Skeletal muscle cell (primary cell): ENCODE data around the gene KL.

ENCODE experiments used
- DNase-seq: peaks from one replicate; pipeline ENCODE4 v3.0.0-alpha.2; 2010; ENCODE audit warnings: low read depth
- H3K4me3 ChIP-seq: 2 replicates; pipeline ENCODE4 v1.5.1; 2011; ENCODE audit warnings: low read depth, mild to moderate bottlenecking, control low read depth, low read length, moderate library complexity

Gene KL

GRCh38 chr13:33105387-33106005 lies 89.3 kb downstream of the KL start:
- DNase-seq, result no peak
- H3K4me3 ChIP-seq, result no peak overlapping the region

DNA sequence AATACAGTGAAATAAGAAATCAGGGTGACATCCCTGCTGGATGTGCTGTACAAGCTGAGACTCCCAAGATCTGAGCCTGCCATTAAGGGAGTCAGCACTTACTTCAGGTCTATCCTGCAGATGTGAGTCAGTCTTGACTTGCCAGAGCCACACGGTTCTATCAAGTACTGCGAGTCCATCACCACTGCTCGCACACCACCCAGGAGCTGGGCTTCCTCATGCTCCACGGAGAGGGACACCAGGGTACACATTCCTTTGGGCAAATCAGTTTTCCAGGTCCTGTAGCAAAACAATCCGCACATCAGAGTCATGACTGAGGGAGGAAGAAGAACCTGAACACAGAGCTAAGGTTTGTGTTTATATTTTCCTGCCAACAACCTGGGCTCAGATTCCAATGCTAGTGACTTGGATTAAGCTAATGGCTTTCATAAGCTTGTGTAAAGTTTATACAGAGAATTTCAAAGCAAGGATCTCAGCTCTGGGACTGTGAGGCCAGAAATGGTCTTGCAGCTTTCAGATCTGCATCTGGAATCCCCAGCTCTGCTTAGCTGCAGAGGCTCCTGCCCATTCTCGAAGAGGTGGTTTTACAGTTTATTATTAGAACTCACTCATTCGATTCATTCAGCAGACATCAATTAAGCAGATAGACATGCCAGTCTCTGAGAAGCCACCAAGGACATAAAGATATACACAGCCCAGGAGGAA lies 90.6 kb downstream of the KL start:
- H3K4me3 ChIP-seq, result no peak overlapping the region
- DNase-seq, result no peak

DNA sequence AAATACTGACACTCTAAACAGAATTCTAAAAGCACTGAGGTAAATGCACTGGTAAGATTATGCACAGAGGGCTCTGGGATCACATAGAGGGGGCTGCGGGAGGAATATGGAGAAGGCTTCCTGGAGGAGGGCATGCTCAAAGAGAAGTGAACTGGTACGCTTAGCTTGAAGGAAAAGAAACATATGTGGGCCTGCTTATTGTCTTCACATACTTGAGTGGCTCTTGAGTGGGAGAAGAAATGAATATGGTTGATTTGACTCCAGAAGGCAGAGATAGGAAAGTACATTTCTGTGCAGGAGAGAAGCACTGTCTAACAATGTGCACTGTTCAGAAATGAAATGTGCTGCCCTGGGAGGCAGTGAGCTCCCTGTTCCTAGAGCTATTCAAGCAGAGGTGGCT lies 91.1 kb downstream of the KL start:
- H3K4me3 ChIP-seq, result no peak overlapping the region
- DNase-seq, result no peak

DNA sequence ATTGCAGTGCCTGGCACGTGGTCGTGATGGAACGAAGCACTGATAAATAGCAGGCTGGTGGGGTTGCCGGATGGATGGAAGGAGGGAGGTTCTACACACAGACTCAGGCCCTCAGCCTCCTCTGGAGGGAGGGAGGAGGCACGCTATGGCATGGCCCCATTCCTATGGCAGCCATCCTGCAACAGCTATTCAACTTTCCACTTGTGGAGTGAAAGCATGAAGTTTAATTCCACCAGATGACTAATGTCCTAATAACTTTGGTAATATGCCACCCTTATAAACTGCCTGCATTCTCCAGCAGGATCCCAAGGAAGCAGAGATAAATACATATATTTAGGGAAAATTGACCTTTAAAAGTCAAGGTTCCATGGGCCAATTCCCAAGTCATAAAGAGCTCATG lies 92.4 kb downstream of the KL start:
- no peak for DNase-seq
- no peak overlapping the region for H3K4me3 ChIP-seq

DNA sequence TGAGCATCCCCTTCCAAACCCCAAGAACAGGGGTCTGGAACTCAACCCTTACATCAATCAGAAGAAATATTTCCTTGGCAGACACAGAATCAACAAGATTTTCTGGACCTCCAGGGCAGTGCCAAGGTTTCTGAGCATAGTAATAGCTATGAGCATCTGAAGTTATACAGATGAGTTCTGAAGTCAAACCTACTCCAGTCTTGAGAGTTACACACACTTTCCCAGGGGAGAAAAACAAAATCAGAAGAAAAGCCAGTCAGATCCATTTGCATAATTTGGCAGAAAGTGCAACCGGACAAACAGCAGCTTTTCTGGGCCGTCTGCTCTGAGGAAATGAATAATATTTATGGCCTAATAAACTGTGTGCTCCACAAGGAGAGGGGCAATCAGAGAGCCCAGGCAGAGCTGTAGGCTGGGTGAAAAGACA lies 93.1 kb downstream of the KL start:
- no peak for DNase-seq
- H3K4me3 ChIP-seq, result no peak overlapping the region

- DNase-seq, result no peak
- H3K4me3 ChIP-seq, result no peak overlapping the region
Measured at GRCh38 chr13:33109801-33110200, 93.6 kb downstream of the KL start.

- DNase-seq, result no peak
- no peak overlapping the region for H3K4me3 ChIP-seq
Measured at GRCh38 chr13:33110386-33110712, 94.1 kb downstream of the KL start.

GRCh38 chr13:33110713-33111413 lies 94.6 kb downstream of the KL start:
- H3K4me3 ChIP-seq, result no peak overlapping the region
- no peak for DNase-seq

DNA sequence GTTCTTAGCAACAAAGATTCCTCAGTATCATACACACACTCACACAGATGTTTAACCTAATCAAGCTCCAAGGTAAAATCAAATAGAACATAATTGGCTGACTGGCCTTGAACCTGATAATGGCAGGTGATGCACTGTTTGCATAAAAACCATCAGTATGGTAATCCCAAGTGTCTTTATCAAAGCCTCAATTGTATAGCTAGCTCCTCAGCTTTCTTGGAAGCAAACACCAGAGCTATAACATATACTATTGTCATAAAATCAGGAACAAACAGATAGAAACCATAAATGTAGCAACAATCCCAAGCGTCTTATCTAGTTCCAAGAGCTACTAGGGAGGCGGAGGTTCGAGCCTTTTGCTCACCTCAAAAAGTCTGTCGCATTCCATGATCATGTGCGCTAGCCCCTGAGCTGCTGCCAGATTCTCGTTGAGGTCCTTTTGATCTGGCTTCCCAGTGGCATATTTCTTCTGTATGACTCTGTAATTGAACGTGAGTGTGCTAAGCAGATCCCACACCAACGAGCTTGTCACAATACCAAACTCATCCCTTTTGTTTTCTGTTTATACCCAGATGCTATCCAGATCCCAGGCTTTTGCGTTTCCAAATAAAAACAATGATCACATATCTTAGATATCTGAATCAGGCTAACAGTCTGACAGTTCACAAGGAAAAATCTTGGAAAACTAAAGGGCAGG lies 95.3 kb downstream of the KL start:
- no peak for DNase-seq
- no peak overlapping the region for H3K4me3 ChIP-seq

DNA sequence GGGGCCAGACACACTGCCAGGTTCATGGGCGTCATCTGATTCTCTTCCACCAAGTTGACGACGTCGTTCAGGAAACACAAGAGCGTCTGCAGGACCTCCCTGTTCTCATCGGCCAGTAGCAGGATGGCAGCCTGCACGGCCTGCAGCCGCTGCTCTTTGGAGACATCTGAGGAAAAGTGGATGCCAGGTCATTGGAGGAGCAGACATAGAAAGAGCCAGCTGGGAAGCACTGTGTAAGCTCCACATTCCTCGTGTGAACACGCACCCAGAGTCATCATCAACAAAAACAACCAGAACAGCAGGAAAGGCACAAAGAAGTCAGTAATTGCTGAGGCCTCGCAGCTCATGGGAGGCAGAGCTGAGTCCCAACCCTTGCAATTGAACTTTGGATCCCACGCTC lies 96.5 kb downstream of the KL start:
- no peak overlapping the region for H3K4me3 ChIP-seq
- DNase-seq, result no peak

DNA sequence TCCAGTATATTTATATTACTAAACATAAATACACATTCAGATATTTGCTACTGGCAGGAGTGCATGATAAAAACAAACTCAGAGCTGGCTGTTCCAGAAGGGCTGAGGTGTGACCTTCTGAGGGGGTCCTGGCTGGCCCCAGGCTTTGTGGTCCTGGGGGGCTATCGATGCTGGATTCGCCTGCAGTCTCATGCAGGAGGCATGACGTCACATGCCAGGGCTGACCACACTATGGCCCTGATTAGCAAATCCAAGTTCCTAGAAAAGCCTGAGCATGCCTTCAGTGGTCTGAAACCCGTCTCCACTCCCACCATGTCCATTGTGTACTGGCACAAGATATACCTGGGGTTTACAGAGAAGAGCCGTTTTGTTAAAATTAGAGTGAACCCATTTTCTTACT lies 97.9 kb downstream of the KL start:
- no peak overlapping the region for H3K4me3 ChIP-seq
- no peak for DNase-seq

- no peak overlapping the region for H3K4me3 ChIP-seq
- no peak for DNase-seq
Measured at GRCh38 chr13:33115274-33115673, 99.1 kb downstream of the KL start.
